Trophoblast cell (in vitro differentiated cells and primary cell): ENCODE data around the gene FGR.

Experiments
- DNase-seq, 2 donors: peaks; one replicate each; pipeline ENCODE4 v3.0.0-alpha.2; 2016
- H2AFZ ChIP-seq: 2 replicates; pipeline ENCODE4 v1.6.1; 2013; ENCODE audit warnings: low read length, moderate library complexity, mild to moderate bottlenecking; ENCODE audit not compliant: insufficient read depth, poor library complexity
- H2AK5ac ChIP-seq: 2 replicates; pipeline ENCODE4 v1.6.1; 2013; ENCODE audit warnings: mild to moderate bottlenecking, low read length
- H2BK120ac ChIP-seq: 2 replicates; pipeline ENCODE4 v1.6.1; 2013; ENCODE audit warnings: low read length, mild to moderate bottlenecking, moderate library complexity; ENCODE audit not compliant: insufficient read depth, poor library complexity
- H2BK12ac ChIP-seq: 2 replicates; pipeline ENCODE4 v1.6.1; 2013; ENCODE audit warnings: mild to moderate bottlenecking, low read length, moderate library complexity
- H2BK5ac ChIP-seq: 2 replicates; pipeline ENCODE4 v1.6.1; 2013; ENCODE audit warnings: low read length, low read depth, moderate library complexity, mild to moderate bottlenecking; ENCODE audit not compliant: poor library complexity
- H3K14ac ChIP-seq: 2 replicates; pipeline ENCODE4 v1.6.1; 2013; ENCODE audit warnings: mild to moderate bottlenecking, low read length
- H3K18ac ChIP-seq: 2 replicates; pipeline ENCODE4 v1.6.1; 2013; ENCODE audit warnings: mild to moderate bottlenecking, low read length
- H3K23ac ChIP-seq: 2 replicates; pipeline ENCODE4 v1.6.1; 2013; ENCODE audit warnings: low read length
- H3K27ac ChIP-seq: 2 replicates; pipeline ENCODE4 v1.5.1; 2013; ENCODE audit warnings: low read depth, mild to moderate bottlenecking, inconsistent platforms, low read length, moderate library complexity
- H3K27me3 ChIP-seq: 2 replicates; pipeline ENCODE4 v1.6.1; 2013; ENCODE audit warnings: inconsistent platforms, mild to moderate bottlenecking, low read length, moderate library complexity; ENCODE audit not compliant: insufficient read depth
- H3K36me3 ChIP-seq, 2 experiments: 1 replicate in 1 of 2; 2 replicates in 1 of 2; pipeline ENCODE4 v1.6.1; 2013; ENCODE audit warnings: low read length in 2 of 2, mild to moderate bottlenecking in 2 of 2, moderate library complexity in 1 of 2; ENCODE audit not compliant: insufficient read depth in 2 of 2, control insufficient read depth in 1 of 2
- H3K4ac ChIP-seq: 2 replicates; pipeline ENCODE4 v1.6.1; 2013; ENCODE audit warnings: low read depth, mild to moderate bottlenecking, low read length, moderate library complexity
- H3K4me1 ChIP-seq, 2 experiments: 1 replicate in 1 of 2; 2 replicates in 1 of 2; pipeline ENCODE4 v1.6.1; 2013; ENCODE audit warnings: low read length in 2 of 2, mild to moderate bottlenecking in 2 of 2, moderate library complexity in 1 of 2; ENCODE audit not compliant: insufficient read depth in 2 of 2, control insufficient read depth in 1 of 2
- H3K4me2 ChIP-seq: 2 replicates; pipeline ENCODE4 v1.6.1; 2013; ENCODE audit warnings: inconsistent platforms, mild to moderate bottlenecking, low read length, moderate library complexity
- H3K4me3 ChIP-seq: 2 replicates; pipeline ENCODE4 v1.5.1; 2013; ENCODE audit warnings: mild to moderate bottlenecking, low read depth, low read length, inconsistent platforms
- H3K79me1 ChIP-seq: one replicate; pipeline ENCODE4 v1.6.1; 2013; ENCODE audit warnings: low read length
- H3K79me2 ChIP-seq: 2 replicates; pipeline ENCODE4 v1.6.1; 2013; ENCODE audit warnings: low read length, mild to moderate bottlenecking; ENCODE audit not compliant: control insufficient read depth, insufficient read depth, poor library complexity
- H3K9ac ChIP-seq: 2 replicates; pipeline ENCODE4 v1.6.1; 2013; ENCODE audit warnings: mild to moderate bottlenecking, low read length
- H3K9me3 ChIP-seq: 2 replicates; pipeline ENCODE4 v1.6.1; 2013; ENCODE audit warnings: low read depth, mild to moderate bottlenecking, control low read depth, inconsistent platforms, low read length; ENCODE audit not compliant: insufficient read depth
- H4K12ac ChIP-seq: 2 replicates; pipeline ENCODE4 v1.6.1; 2013; ENCODE audit warnings: low read depth, mild to moderate bottlenecking, low read length, moderate library complexity
- H4K8ac ChIP-seq: 2 replicates; pipeline ENCODE4 v1.6.1; 2013; ENCODE audit warnings: low read depth, mild to moderate bottlenecking, low read length, moderate library complexity
- H4K91ac ChIP-seq: one replicate; pipeline ENCODE4 v1.6.1; 2013; ENCODE audit warnings: low read depth, mild to moderate bottlenecking, low read length, moderate library complexity
- WGBS: extraction: QIAGEN DNeasy Blood & Tissue Kit; methylation state at CpG from one replicate; pipeline ENCODE4 v1.1.7; 2013; ENCODE audit warnings: missing lambda C conversion rate; ENCODE audit not compliant: insufficient read length, insufficient coverage; ENCODE audit errors: extremely low coverage; 5-methylcytosine and 5-hydroxymethylcytosine counted together

Gene FGR

DNA sequence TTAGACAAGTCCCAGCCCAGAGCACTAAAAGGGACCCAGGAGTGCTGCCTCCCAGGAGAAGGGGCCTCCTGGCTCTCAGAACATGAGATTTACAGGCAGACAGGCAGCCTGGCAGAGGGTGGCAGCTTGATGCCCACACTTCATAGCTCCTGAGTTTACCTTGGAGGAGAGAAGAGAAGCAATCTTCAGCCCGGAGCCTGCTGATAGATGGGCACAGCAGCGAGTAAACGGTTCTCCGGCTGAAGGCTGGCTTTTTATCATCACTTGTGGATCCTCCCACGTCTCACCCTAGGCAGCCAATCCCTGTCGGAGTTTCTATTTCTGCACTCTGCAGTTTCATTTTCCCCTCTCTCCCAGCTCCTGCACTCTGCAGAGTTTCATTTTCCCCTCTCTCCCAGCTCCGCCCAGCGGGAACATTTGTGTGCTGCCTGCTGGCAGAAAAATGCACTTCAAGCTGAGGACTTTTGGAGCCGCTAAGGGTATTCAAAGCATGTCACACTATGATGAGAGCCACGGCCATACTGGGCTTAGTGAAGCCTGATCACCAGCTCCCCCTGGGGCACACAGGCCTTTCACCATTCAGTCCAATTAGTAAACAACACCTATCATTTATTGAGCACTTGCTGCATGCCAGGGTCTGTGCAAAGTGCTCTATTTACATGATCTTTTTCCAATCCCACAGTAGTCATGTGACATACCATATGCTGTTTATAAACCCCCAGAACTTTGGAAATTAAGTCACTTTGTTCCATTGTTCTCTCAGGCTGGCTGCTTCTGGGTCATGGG, 37.2 kb upstream of the FGR start, which contains the start of gene IFI6:
TSS of gene IFI6 (minus strand) at position 229 of the 786 bp plus-strand sequence. CDS start 2,878 bp downstream, outside the sequence.
- Histone ChIP-seq H4K8ac (peak within 1 kb of the TSS; percentile 32), H3K9me3 (peaks cover 2% of the 10 kb centered on the region), H3K79me2 (no peaks in the 10 kb centered on the region), H3K9ac (peak within 1 kb of the TSS; percentile 42), H3K27ac (no peak within 1 kb of the TSS), H3K27me3 (no peaks in the 10 kb centered on the region), H3K4me2 (peak within 1 kb of the TSS; percentile 59), H3K14ac (no peak within 1 kb of the TSS), H3K4me3 (no peak within 1 kb of the TSS), H3K4me1 (peaks cover 4 to 10% of the 10 kb centered on the region in 2 experiments), H2AFZ (no peak within 1 kb of the TSS), H2BK120ac (no peak within 1 kb of the TSS), H2AK5ac (no peak within 1 kb of the TSS), H4K91ac (no peak within 1 kb of the TSS), H3K36me3 (peaks cover 0 to 3% of the 10 kb centered on the region in 2 experiments), H3K79me1 (no peaks in the 10 kb centered on the region), H4K12ac (no peak within 1 kb of the TSS), H2BK12ac (no peak within 1 kb of the TSS), H3K23ac (no peak within 1 kb of the TSS), H3K18ac (no peak within 1 kb of the TSS), H2BK5ac (no peak within 1 kb of the TSS), H3K4ac (no peak within 1 kb of the TSS)
- peak; percentile 95 to 98 for DNase-seq
- WGBS, result no CpG with 5 or more reads among the region's 10 CpGs

DNA sequence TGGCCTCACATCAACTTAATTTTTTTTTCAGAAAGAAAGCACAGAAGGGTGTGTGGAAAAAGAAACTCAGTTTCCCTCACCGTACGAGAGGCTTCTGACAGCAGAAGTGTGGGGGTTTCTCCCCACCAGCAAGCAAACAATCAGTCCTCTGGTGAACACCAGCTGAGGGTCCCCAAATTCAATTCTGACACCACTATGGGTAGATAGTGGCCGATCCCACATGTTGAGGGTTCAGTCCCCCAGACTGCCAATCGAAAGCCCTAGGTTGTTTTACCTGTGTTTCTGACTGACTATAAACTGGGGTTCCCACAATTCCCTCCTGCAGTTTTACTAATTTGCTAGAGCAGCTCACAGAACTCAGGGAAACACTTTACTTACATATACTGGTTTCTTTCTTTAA, 34.9 kb upstream of the FGR start:
- H4K12ac ChIP-seq, result no peak overlapping the region
- no peaks in the 10 kb centered on the region for H3K27me3 ChIP-seq
- H3K18ac ChIP-seq, result no peak overlapping the region
- no peak overlapping the region for H3K4me2 ChIP-seq
- no peak overlapping the region for H3K9ac ChIP-seq
- no peak overlapping the region for H2BK12ac ChIP-seq
- H3K36me3 ChIP-seq, result peaks cover 0 to 3% of the 10 kb centered on the region in 2 experiments
- H3K9me3 ChIP-seq, result peaks cover 2% of the 10 kb centered on the region
- no peaks in the 10 kb centered on the region for H3K79me1 ChIP-seq
- no peak overlapping the region for H3K4ac ChIP-seq
- H3K23ac ChIP-seq, result no peak overlapping the region
- H4K8ac ChIP-seq, result no peak overlapping the region
- no peak overlapping the region for H2AK5ac ChIP-seq
- H2BK5ac ChIP-seq, result no peak overlapping the region
- DNase-seq, result no peak
- WGBS, result no CpG with 5 or more reads among the region's 4 CpGs
- no peak overlapping the region for H2BK120ac ChIP-seq
- H3K27ac ChIP-seq, result no peak overlapping the region
- no peak overlapping the region for H3K14ac ChIP-seq
- no peaks in the 10 kb centered on the region for H3K79me2 ChIP-seq
- no peak overlapping the region for H3K4me3 ChIP-seq
- peaks cover 4 to 10% of the 10 kb centered on the region in 2 experiments for H3K4me1 ChIP-seq
- H4K91ac ChIP-seq, result no peak overlapping the region
- H2AFZ ChIP-seq, result no peak overlapping the region

DNA sequence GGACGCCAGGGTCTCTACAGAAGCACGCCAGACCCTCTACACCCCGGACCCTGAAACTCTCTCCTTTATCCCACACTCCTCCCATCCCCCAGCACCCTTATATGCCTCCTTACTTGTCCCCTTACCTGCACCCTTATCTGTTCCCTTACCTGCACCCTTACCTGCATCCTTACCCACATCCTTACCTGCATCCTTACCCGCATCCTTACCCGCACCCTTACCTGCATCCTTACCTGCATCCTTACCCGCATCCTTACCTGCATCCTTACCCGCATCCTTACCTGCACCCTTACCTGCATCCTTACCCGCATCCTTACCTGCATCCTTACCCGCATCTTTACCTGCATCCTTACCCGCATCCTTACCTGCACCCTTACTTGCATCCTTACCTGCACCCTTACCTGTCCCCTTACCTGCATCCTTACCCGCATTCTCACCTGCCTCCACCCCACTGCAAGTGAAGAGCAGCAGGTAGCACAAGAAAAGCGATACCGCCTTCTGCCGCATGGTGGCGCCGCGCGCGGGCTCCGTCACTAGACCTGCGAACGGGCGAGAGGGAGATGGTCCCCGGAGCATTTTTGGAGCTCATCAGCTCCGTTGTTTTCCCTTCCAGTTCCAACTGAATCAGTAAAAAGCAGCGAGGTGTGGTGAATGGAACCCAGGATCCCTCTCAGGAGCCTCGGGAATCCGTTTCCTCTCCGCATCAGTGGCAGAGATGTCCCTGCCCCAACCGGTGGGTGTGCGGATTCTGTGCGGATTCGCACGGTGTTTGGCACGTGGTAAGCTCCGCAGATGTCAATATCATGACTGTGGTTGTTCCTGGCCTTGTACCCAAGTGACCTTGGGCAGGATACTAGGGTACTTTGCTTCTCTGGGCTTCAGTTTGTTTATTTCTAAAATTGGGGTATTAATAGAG, 34.1 kb upstream of the FGR start:
- H3K79me2 ChIP-seq, result no peaks in the 10 kb centered on the region
- no peak overlapping the region for H2BK12ac ChIP-seq
- no peak overlapping the region for H2BK120ac ChIP-seq
- H3K4me3 ChIP-seq, result peak overlapping the region; percentile 43
- H3K23ac ChIP-seq, result no peak overlapping the region
- peaks cover 2% of the 10 kb centered on the region for H3K9me3 ChIP-seq
- H2AFZ ChIP-seq, result no peak overlapping the region
- H3K36me3 ChIP-seq, result peaks cover 0 to 3% of the 10 kb centered on the region in 2 experiments
- H3K27me3 ChIP-seq, result no peaks in the 10 kb centered on the region
- no peak overlapping the region for H3K9ac ChIP-seq
- DNase-seq, result peak; percentile 60 to 62
- no peak overlapping the region for H3K14ac ChIP-seq
- no peak overlapping the region for H3K27ac ChIP-seq
- H4K12ac ChIP-seq, result no peak overlapping the region
- H2BK5ac ChIP-seq, result no peak overlapping the region
- peak overlapping the region; percentile 62 for H3K4me2 ChIP-seq
- H3K79me1 ChIP-seq, result no peaks in the 10 kb centered on the region
- H4K8ac ChIP-seq, result no peak overlapping the region
- no peak overlapping the region for H3K18ac ChIP-seq
- WGBS, result no CpG with 5 or more reads among the region's 36 CpGs
- peaks cover 4 to 10% of the 10 kb centered on the region in 2 experiments for H3K4me1 ChIP-seq
- H3K4ac ChIP-seq, result no peak overlapping the region
- H2AK5ac ChIP-seq, result no peak overlapping the region
- no peak overlapping the region for H4K91ac ChIP-seq

DNA sequence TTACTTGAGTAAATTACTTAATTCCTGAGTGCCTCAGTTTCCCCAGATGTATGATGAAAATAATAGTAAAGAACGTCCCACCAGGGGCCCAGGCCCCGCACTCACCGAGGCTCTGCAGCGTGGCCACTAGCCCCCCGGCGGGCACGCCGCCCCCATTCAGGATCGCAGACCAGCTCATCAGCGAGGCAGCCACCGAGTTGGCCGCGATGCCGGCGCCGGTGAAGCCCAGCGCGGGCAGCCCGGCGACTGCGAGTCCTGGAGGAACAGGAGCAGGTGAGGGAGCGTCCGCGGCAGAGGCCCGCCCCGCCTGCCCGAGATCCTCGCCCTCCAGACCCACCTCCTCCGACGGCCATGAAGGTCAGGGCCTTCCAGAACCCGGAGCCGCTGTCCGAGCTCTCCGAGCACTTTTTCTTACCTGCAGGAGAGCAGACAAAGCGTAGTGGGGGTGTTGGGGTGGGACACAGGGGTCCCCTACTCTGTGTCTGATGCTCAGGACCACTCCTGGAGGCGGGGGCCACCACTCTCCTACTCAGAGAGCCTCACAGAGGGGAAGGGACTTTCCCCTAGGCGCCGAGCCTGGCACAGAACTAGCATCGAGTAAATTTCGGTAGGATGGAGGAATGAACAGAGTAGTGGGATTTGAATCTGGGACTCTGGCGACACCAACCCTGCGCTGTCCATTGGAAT, 33.3 kb upstream of the FGR start:
- H3K36me3 ChIP-seq, result peaks cover 0 to 3% of the 10 kb centered on the region in 2 experiments
- peaks cover 2% of the 10 kb centered on the region for H3K9me3 ChIP-seq
- no peak overlapping the region for H3K9ac ChIP-seq
- H2AK5ac ChIP-seq, result no peak overlapping the region
- H2AFZ ChIP-seq, result no peak overlapping the region
- H3K79me2 ChIP-seq, result no peaks in the 10 kb centered on the region
- H3K14ac ChIP-seq, result no peak overlapping the region
- no peak overlapping the region for H3K23ac ChIP-seq
- no CpG with 5 or more reads among the region's 42 CpGs for WGBS
- no peaks in the 10 kb centered on the region for H3K79me1 ChIP-seq
- H2BK5ac ChIP-seq, result no peak overlapping the region
- H3K27me3 ChIP-seq, result no peaks in the 10 kb centered on the region
- DNase-seq, result no peak
- no peak overlapping the region for H3K27ac ChIP-seq
- no peak overlapping the region for H2BK12ac ChIP-seq
- no peak overlapping the region for H3K18ac ChIP-seq
- peaks cover 4 to 10% of the 10 kb centered on the region in 2 experiments for H3K4me1 ChIP-seq
- H2BK120ac ChIP-seq, result no peak overlapping the region
- H4K8ac ChIP-seq, result no peak overlapping the region
- no peak overlapping the region for H4K12ac ChIP-seq
- no peak overlapping the region for H3K4ac ChIP-seq
- H4K91ac ChIP-seq, result peak overlapping the region; percentile 13
- no peak overlapping the region for H3K4me2 ChIP-seq
- H3K4me3 ChIP-seq, result no peak overlapping the region
